H9 (cell line): Measurements from ENCODE around the gene GFPT2. TPM values are rescaled to one million over a fixed set of nuclear protein-coding genes. Genes with fewer than 3 reads are reported as not detected.

Source experiments
- DNase-seq: peaks from one replicate; pipeline ENCODE4 v3.0.0-alpha.2; 2017
- H2AFZ ChIP-seq: one replicate; pipeline ENCODE4 v1.6.1; 2013; ENCODE audit warnings: mild to moderate bottlenecking, low read length, control low read depth, moderate library complexity
- H2AK5ac ChIP-seq: 2 replicates; pipeline ENCODE4 v1.6.1; 2013; ENCODE audit warnings: low read length, control low read depth, mixed read lengths; ENCODE audit not compliant: insufficient read length
- H2BK120ac ChIP-seq: one replicate; pipeline ENCODE4 v1.6.1; 2013; ENCODE audit warnings: low read depth, mild to moderate bottlenecking, low read length, control low read depth, inconsistent platforms; ENCODE audit not compliant: poor library complexity, severe bottlenecking
- H2BK12ac ChIP-seq: 2 replicates; pipeline ENCODE4 v1.6.1; 2013; ENCODE audit warnings: low read length, control low read depth, mixed read lengths, low read depth; ENCODE audit not compliant: insufficient read length
- H2BK15ac ChIP-seq: 2 replicates; pipeline ENCODE4 v1.6.1; 2013; ENCODE audit warnings: low read depth, low read length, control low read depth
- H2BK20ac ChIP-seq: one replicate; pipeline ENCODE4 v1.6.1; 2013; ENCODE audit warnings: low read depth, mild to moderate bottlenecking, low read length, control low read depth, inconsistent platforms; ENCODE audit not compliant: poor library complexity, severe bottlenecking
- H2BK5ac ChIP-seq: 2 replicates; pipeline ENCODE4 v1.6.1; 2013; ENCODE audit warnings: low read length, control low read depth, mixed read lengths; ENCODE audit not compliant: insufficient read length
- H3K14ac ChIP-seq: 2 replicates; pipeline ENCODE4 v1.6.1; 2013; ENCODE audit warnings: low read length, control low read depth; ENCODE audit not compliant: insufficient read depth
- H3K18ac ChIP-seq: 2 replicates; pipeline ENCODE4 v1.6.1; 2013; ENCODE audit warnings: low read depth, mild to moderate bottlenecking, mixed read lengths, low read length, control low read depth; ENCODE audit not compliant: insufficient read length
- H3K23ac ChIP-seq: 2 replicates; pipeline ENCODE4 v1.6.1; 2013; ENCODE audit warnings: low read length, control low read depth, mixed read lengths, low read depth; ENCODE audit not compliant: insufficient read length
- H3K23me2 ChIP-seq: 2 replicates; pipeline ENCODE4 v1.6.1; 2013; ENCODE audit warnings: low read depth, mild to moderate bottlenecking, mixed read lengths, low read length, control low read depth; ENCODE audit not compliant: insufficient read length, poor library complexity, severe bottlenecking
- H3K27ac ChIP-seq: 2 replicates; pipeline ENCODE4 v1.5.1; 2013; ENCODE audit warnings: low read length, control low read depth, mixed read lengths, low read depth; ENCODE audit not compliant: insufficient read length
- H3K27me3 ChIP-seq: 2 replicates; pipeline ENCODE4 v1.6.1; 2013; ENCODE audit warnings: low read length, control low read depth, inconsistent platforms; ENCODE audit not compliant: insufficient read depth
- H3K4ac ChIP-seq: 2 replicates; pipeline ENCODE4 v1.6.1; 2013; ENCODE audit warnings: low read depth, mild to moderate bottlenecking, control low read depth, inconsistent platforms, low read length, moderate library complexity
- H3K4me1 ChIP-seq: 2 replicates; pipeline ENCODE4 v1.6.1; 2013; ENCODE audit warnings: low read length, control low read depth, inconsistent platforms; ENCODE audit not compliant: insufficient read depth
- H3K4me2 ChIP-seq: 2 replicates; pipeline ENCODE4 v1.6.1; 2013; ENCODE audit warnings: low read length, control low read depth, mixed read lengths; ENCODE audit not compliant: insufficient read length, insufficient read depth
- H3K56ac ChIP-seq: 2 replicates; pipeline ENCODE4 v1.6.1; 2013; ENCODE audit warnings: low read depth, mild to moderate bottlenecking, mixed read lengths, low read length, control low read depth; ENCODE audit not compliant: insufficient read length
- H3K79me1 ChIP-seq: 2 replicates; pipeline ENCODE4 v1.6.1; 2013; ENCODE audit warnings: low read depth, mild to moderate bottlenecking, moderate library complexity, low read length, control low read depth, inconsistent platforms; ENCODE audit not compliant: insufficient read depth, poor library complexity, severe bottlenecking
- H3K79me2 ChIP-seq: 2 replicates; pipeline ENCODE4 v1.6.1; 2013; ENCODE audit warnings: low read length, control low read depth, inconsistent platforms; ENCODE audit not compliant: insufficient read depth
- H3K9ac ChIP-seq: 2 replicates; pipeline ENCODE4 v1.6.1; 2013; ENCODE audit warnings: low read length, control low read depth, mixed read lengths; ENCODE audit not compliant: insufficient read length; ENCODE audit errors: extremely low read depth
- H3K9me3 ChIP-seq: one replicate; pipeline ENCODE4 v1.6.1; 2013; ENCODE audit warnings: low read depth, low read length, inconsistent platforms; ENCODE audit not compliant: control insufficient read depth
- H3T11ph ChIP-seq: one replicate; pipeline ENCODE4 v1.6.1; 2013; ENCODE audit warnings: mild to moderate bottlenecking, low read length, control low read depth, inconsistent platforms
- H4K20me1 ChIP-seq: one replicate; pipeline ENCODE4 v1.6.1; 2013; ENCODE audit not compliant: control insufficient read depth, insufficient read length, insufficient read depth
- H4K5ac ChIP-seq: 2 replicates; pipeline ENCODE4 v1.6.1; 2013; ENCODE audit warnings: low read depth, mild to moderate bottlenecking, mixed read lengths, low read length, control low read depth; ENCODE audit not compliant: insufficient read length
- H4K8ac ChIP-seq: replicated peaks from 2 replicates; pipeline ENCODE4 v1.6.1; 2013; ENCODE audit warnings: low read length, control low read depth, mixed read lengths, low read depth; ENCODE audit not compliant: insufficient read length
- H4K91ac ChIP-seq: 2 replicates; pipeline ENCODE4 v1.6.1; 2013; ENCODE audit warnings: low read depth, mild to moderate bottlenecking, moderate library complexity, mixed read lengths, low read length, control low read depth; ENCODE audit not compliant: insufficient read length
- H3K27ac Mint-ChIP-seq, 3 experiments: 2 replicates in 2 of 3; 3 replicates in 1 of 3; pipeline ENCODE4 v1.8.0; 2020 to 2021; ENCODE audit warnings: mixed read lengths in 3 of 3, mild to moderate bottlenecking in 1 of 3, moderate library complexity in 1 of 3
- H3K27me3 Mint-ChIP-seq: 2 replicates; pipeline ENCODE4 v1.8.0; 2021; ENCODE audit warnings: low read depth, mild to moderate bottlenecking, moderate library complexity, mixed read lengths
- H3K36me3 Mint-ChIP-seq, 3 experiments: 2 replicates in 2 of 3; 3 replicates in 1 of 3; pipeline ENCODE4 v1.8.0; 2020 to 2021; ENCODE audit warnings: low read depth in 3 of 3, mixed read lengths in 3 of 3; ENCODE audit not compliant: insufficient read depth in 1 of 3
- H3K4me1 Mint-ChIP-seq, 2 experiments: 2 replicates each; pipeline ENCODE4 v1.8.0; 2020; ENCODE audit warnings: mixed read lengths in 2 of 2
- H3K4me3 Mint-ChIP-seq, 2 experiments: 2 replicates in 1 of 2; 3 replicates in 1 of 2; pipeline ENCODE4 v1.8.0; 2020 to 2021; ENCODE audit warnings: mild to moderate bottlenecking in 2 of 2, mixed read lengths in 2 of 2, moderate library complexity in 1 of 2
- H3K9me3 Mint-ChIP-seq, 2 experiments: 2 replicates in 1 of 2; 3 replicates in 1 of 2; pipeline ENCODE4 v1.8.0; 2020; ENCODE audit warnings: mild to moderate bottlenecking in 2 of 2, mixed read lengths in 2 of 2, moderate library complexity in 1 of 2
- WGBS: extraction: QIAGEN DNeasy Blood & Tissue Kit; methylation state at CpG from one replicate; pipeline ENCODE4 v1.1.7; 2013; ENCODE audit warnings: missing lambda C conversion rate, low lambda C conversion rate, mixed read lengths; ENCODE audit not compliant: insufficient read length; ENCODE audit errors: extremely low coverage; 5-methylcytosine and 5-hydroxymethylcytosine counted together
- total RNA-seq: library from RNA; stranded (reverse); gene quantifications from 2 replicates; pipeline ENCODE4 v1.2.1, GENCODE V29; 2021
- TF ChIP-seq, protein P1 (sequence below): fragments of 200-600 bp; sonication (generic); conservative IDR thresholded peaks from 3 replicates; pipeline ENCODE4 v1.8.0; 2021; ENCODE audit warnings: antibody characterized with exemption, mild to moderate bottlenecking

The GFPT2 gene
- total RNA-seq, 1 experiment from 2014 or later, result 89.8 TPM

DNA sequence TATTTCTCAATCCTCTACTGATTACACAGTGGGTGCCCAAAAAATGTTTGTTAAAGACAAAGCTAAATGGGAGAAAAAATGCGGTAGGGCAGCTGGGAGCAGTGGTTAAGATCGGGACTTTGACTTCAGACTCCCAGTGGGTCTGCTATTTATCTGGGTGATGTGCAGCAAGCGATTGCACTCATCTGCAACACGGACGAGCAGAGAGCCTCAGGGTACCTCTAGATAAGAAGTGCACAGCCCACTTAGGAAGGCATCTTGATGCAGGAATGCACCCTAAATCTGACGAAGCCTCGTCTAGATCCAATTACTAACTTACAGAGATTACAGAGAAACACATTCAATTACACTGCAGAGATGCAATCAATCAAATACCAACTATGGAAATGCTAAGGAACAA lies 65.3 kb downstream of the GFPT2 start:
- no peak overlapping the region for H4K5ac ChIP-seq
- H2BK20ac ChIP-seq, result no peak overlapping the region
- H3K79me2 ChIP-seq, result peaks cover 12% of the 10 kb centered on the region; the same call in 1 of the 2 replicates
- no peak overlapping the region for H2AFZ ChIP-seq
- H3K4me1 Mint-ChIP-seq, result peaks cover 24 to 35% of the 10 kb centered on the region in 2 experiments
- H3K79me1 ChIP-seq, result peaks cover 4% of the 10 kb centered on the region
- no peak overlapping the region for H3K23ac ChIP-seq
- H2BK120ac ChIP-seq, result no peak overlapping the region
- no peak overlapping the region for H2BK5ac ChIP-seq
- H4K8ac ChIP-seq, result no peak overlapping the region
- no peak overlapping the region for H3K9ac ChIP-seq
- H3K23me2 ChIP-seq, result peaks cover 2% of the 10 kb centered on the region
- no peak overlapping the region for H3K14ac ChIP-seq
- no peak overlapping the region for H3T11ph ChIP-seq
- H3K27me3 Mint-ChIP-seq, result no peaks in the 10 kb centered on the region; the same call in 1 of the 2 replicates
- DNase-seq, result no peak
- H3K4ac ChIP-seq, result no peak overlapping the region
- no peaks in the 10 kb centered on the region for H3K9me3 ChIP-seq
- peaks cover 23 to 29% (median 25%) of the 10 kb centered on the region in 3 experiments for H3K36me3 Mint-ChIP-seq
- H2AK5ac ChIP-seq, result no peak overlapping the region
- no peak overlapping the region for H3K27ac ChIP-seq
- H4K20me1 ChIP-seq, result no peaks in the 10 kb centered on the region
- no peak overlapping the region for H3K4me2 ChIP-seq
- no peak overlapping the region for H3K18ac ChIP-seq
- H3K4me1 ChIP-seq, result peaks cover 2% of the 10 kb centered on the region; the same call in 1 of the 2 replicates
- peaks cover 0 to 4% of the 10 kb centered on the region in 2 experiments; a peak in 3 of 5 replicates for H3K9me3 Mint-ChIP-seq
- H3K56ac ChIP-seq, result no peak overlapping the region
- 0 out of 7 replicates have a peak overlapping the region, but pooled peaks of 1 of the 3 experiments have one; percentile 19 for H3K27ac Mint-ChIP-seq
- H2BK12ac ChIP-seq, result no peak overlapping the region
- TF ChIP-seq, protein P1, sequence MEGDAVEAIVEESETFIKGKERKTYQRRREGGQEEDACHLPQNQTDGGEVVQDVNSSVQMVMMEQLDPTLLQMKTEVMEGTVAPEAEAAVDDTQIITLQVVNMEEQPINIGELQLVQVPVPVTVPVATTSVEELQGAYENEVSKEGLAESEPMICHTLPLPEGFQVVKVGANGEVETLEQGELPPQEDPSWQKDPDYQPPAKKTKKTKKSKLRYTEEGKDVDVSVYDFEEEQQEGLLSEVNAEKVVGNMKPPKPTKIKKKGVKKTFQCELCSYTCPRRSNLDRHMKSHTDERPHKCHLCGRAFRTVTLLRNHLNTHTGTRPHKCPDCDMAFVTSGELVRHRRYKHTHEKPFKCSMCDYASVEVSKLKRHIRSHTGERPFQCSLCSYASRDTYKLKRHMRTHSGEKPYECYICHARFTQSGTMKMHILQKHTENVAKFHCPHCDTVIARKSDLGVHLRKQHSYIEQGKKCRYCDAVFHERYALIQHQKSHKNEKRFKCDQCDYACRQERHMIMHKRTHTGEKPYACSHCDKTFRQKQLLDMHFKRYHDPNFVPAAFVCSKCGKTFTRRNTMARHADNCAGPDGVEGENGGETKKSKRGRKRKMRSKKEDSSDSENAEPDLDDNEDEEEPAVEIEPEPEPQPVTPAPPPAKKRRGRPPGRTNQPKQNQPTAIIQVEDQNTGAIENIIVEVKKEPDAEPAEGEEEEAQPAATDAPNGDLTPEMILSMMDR, result no peak
- H2BK15ac ChIP-seq, result no peak overlapping the region
- no peak overlapping the region for H4K91ac ChIP-seq
- H3K4me3 Mint-ChIP-seq, result no peak overlapping the region
- no peaks in the 10 kb centered on the region for H3K27me3 ChIP-seq
- WGBS, result no CpG with 5 or more reads among the region's 7 CpGs
